Measurements from ENCODE around the gene ZNF536. TPM values are rescaled to one million over a fixed set of nuclear protein-coding genes. Genes with fewer than 3 reads are reported as not detected.

Gene ZNF536
- total and polyA plus RNA-seq, 2 donors (not counting 3 experiments of a cell fraction or from before 2014, with no cell fraction given) = not detected

DNA sequence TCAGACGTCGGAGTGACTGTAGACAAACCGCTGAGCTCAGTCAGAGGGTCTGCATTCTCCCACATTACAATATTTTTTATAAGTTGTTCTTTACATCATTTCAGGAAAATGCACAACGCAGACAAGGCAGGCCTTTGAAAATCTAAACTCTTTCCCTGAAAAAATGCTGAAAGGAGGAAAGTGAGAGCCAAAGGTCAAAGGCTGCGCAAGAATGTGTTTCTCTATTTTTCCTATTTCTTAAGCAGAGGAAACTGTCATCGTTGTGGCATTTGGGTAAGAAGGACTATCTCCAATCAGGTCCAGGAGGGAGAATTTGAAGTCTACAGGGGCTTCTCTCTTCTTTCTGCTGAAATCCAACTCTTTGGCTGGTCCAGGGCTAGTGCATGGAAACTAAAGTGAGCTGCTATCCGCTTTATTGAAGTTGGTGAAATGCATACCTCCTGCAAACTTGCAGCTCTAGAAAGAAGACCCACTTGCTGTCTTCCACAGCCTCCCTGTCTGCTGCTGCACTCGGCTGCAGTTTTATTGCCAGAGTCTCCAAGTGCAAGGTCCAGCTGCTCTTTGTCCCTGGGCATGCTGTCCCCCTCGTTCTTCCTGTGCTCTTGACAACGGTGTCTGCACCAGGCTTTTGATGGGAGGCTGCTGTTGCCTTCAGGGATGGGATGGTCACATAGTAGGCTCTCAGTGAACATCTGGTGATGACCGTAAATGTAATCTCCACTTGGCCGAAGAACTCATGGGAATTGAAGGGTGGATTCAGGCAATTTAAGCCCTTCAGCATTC lies 31.2 kb downstream of the ZNF536 start:
- BruUV-seq (replicated peaks) = no TSS peak
- FAIRE-seq = no peak
- intact Hi-C loops (cut with micrococcal nuclease) = no loop called here

GRCh38 chr19:30406220-30407067 lies 34.3 kb downstream of the ZNF536 start:
- dilution Hi-C loops (cut with MboI; ENCODE audit: extremely low pct_ligation_motif_present, low sequenced_read_pairs) (no loop called here), intact Hi-C loops (cut with micrococcal nuclease) (no loop called here)
- CTCF ChIA-PET = no interaction called here
- Histone ChIP-seq H2AFZ (ENCODE audit: low read depth, low read length) (no peak overlapping the region), H3K4me1 (ENCODE audit: control insufficient read depth, extremely low read depth, insufficient read depth, low read length) (no peaks in the 10 kb centered on the region), H3K4me3 (replicated peaks in 1 of 3; ENCODE audit: insufficient read depth in 1 of 3, low read depth in 1 of 3, low read length in 3 of 3) (no peak overlapping the region), H3K9me1 (replicated peaks; ENCODE audit: control insufficient read depth, extremely low read depth, insufficient read depth, low read length) (no peaks in the 10 kb centered on the region), H3K79me2 (ENCODE audit: control insufficient read depth, insufficient read depth, low read length) (no peaks in the 10 kb centered on the region), H3K9me3 (replicated peaks; ENCODE audit: control insufficient read depth, insufficient read depth, low read length) (peaks cover 2% of the 10 kb centered on the region), H3K27me3 (ENCODE audit: control insufficient read depth in 2 of 2, insufficient read depth in 2 of 2, low read length in 2 of 2) (no peaks in the 10 kb centered on the region), H3K9ac (replicated peaks; ENCODE audit: extremely low read depth, insufficient read depth, low read length) (no peak overlapping the region), H3K4me2 (ENCODE audit: insufficient read depth, low read length) (no peak overlapping the region), H4K20me1 (replicated peaks; ENCODE audit: control insufficient read depth, extremely low read depth, insufficient read depth, low read length) (no peaks in the 10 kb centered on the region), H3K36me3 (ENCODE audit: control insufficient read depth in 2 of 2, extremely low read depth in 1 of 2, insufficient read depth in 2 of 2, low read length in 2 of 2) (no peaks in the 10 kb centered on the region), H3K27ac (ENCODE audit: insufficient read depth, low read depth, low read length) (no peak overlapping the region)
- TF ChIP-seq POLR2AphosphoS5 (IDR thresholded peaks at IDR 0.05; ENCODE audit: insufficient read depth, low read depth, low read length) = no peak
- TF ChIP-seq FOS (IDR thresholded peaks at IDR 0.05; ENCODE audit: borderline replicate concordance, insufficient read depth, low read length) = no peak
- TF ChIP-seq, protein P1, sequence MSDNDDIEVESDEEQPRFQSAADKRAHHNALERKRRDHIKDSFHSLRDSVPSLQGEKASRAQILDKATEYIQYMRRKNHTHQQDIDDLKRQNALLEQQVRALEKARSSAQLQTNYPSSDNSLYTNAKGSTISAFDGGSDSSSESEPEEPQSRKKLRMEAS (IDR thresholded peaks at IDR 0.05; ENCODE audit: insufficient read depth, insufficient read length) = no peak
- TF ChIP-seq CTCF (IDR thresholded peaks at IDR 0.05; ENCODE audit: extremely low read depth in 1 of 2, insufficient read depth in 1 of 2, low read depth in 1 of 2, low read length in 2 of 2) = no peak
- no peak for TF ChIP-seq JUN (IDR thresholded peaks at IDR 0.05; ENCODE audit: borderline replicate concordance, insufficient read depth, insufficient read length, low read depth)
- TF ChIP-seq GATA2 (IDR thresholded peaks at IDR 0.05; ENCODE audit: insufficient read depth, insufficient read length, low read depth, low read length) = no peak
- TF ChIP-seq MYC (IDR thresholded peaks at IDR 0.05; ENCODE audit: low read depth, low read length) = no peak
- no TSS peak for BruUV-seq (replicated peaks)
- DNase-seq (ENCODE audit: low read depth, low spot score) (no peak), FAIRE-seq (no peak)
- POLR2A ChIA-PET = no interaction called here

More for the DNA sequence above, 31.2 kb downstream of the ZNF536 start:
- Histone ChIP-seq H3K9me3 (replicated peaks; ENCODE audit: control insufficient read depth, insufficient read depth, low read length) (peaks cover 2% of the 10 kb centered on the region), H3K9ac (replicated peaks; ENCODE audit: extremely low read depth, insufficient read depth, low read length) (no peak overlapping the region), H3K79me2 (ENCODE audit: control insufficient read depth, insufficient read depth, low read length) (no peaks in the 10 kb centered on the region), H3K9me1 (replicated peaks; ENCODE audit: control insufficient read depth, extremely low read depth, insufficient read depth, low read length) (no peaks in the 10 kb centered on the region), H3K4me2 (ENCODE audit: insufficient read depth, low read length) (no peak overlapping the region), H3K36me3 (ENCODE audit: control insufficient read depth in 2 of 2, extremely low read depth in 1 of 2, insufficient read depth in 2 of 2, low read length in 2 of 2) (no peaks in the 10 kb centered on the region), H3K27ac (ENCODE audit: insufficient read depth, low read depth, low read length) (no peak overlapping the region), H4K20me1 (replicated peaks; ENCODE audit: control insufficient read depth, extremely low read depth, insufficient read depth, low read length) (no peaks in the 10 kb centered on the region), H3K4me3 (replicated peaks in 1 of 3; ENCODE audit: insufficient read depth in 1 of 3, low read depth in 1 of 3, low read length in 3 of 3) (no peak overlapping the region), H2AFZ (ENCODE audit: low read depth, low read length) (no peak overlapping the region), H3K27me3 (ENCODE audit: control insufficient read depth in 2 of 2, insufficient read depth in 2 of 2, low read length in 2 of 2) (no peaks in the 10 kb centered on the region), H3K4me1 (ENCODE audit: control insufficient read depth, extremely low read depth, insufficient read depth, low read length) (no peaks in the 10 kb centered on the region)
- ChIA-PET POLR2A (no interaction called here), CTCF (no interaction called here)
- dilution Hi-C loops (cut with MboI; ENCODE audit: extremely low pct_ligation_motif_present, low sequenced_read_pairs) = no loop called here
- TF ChIP-seq FOS (IDR thresholded peaks at IDR 0.05; ENCODE audit: borderline replicate concordance, insufficient read depth, low read length) (no peak), JUN (IDR thresholded peaks at IDR 0.05; ENCODE audit: borderline replicate concordance, insufficient read depth, insufficient read length, low read depth) (no peak), GATA2 (IDR thresholded peaks at IDR 0.05; ENCODE audit: insufficient read depth, insufficient read length, low read depth, low read length) (no peak), POLR2A (IDR thresholded peaks at IDR 0.05; ENCODE audit: low read depth, low read length) (no peak), EZH2 (IDR thresholded peaks at IDR 0.05; ENCODE audit: borderline replicate concordance, low read depth, low read length, severe bottlenecking) (no peak), MYC (IDR thresholded peaks at IDR 0.05; ENCODE audit: low read depth, low read length) (no peak), POLR2AphosphoS5 (IDR thresholded peaks at IDR 0.05; ENCODE audit: insufficient read depth, low read depth, low read length) (no peak)
- TF ChIP-seq, protein P1 (IDR thresholded peaks at IDR 0.05; ENCODE audit: insufficient read depth, insufficient read length) = no peak
- DNase-seq (ENCODE audit: low read depth, low spot score) = no peak
